Thyroid gland (tissue), 4 donors: ENCODE data around the gene L3MBTL4.

Source experiments
- POLR2A ChIP-seq, 2 donors: fragments of 450-650 bp; IDR thresholded peaks; one replicate each; pipeline ENCODE4 v1.6.1; 2017; ENCODE audit warnings: antibody characterized with exemption in 2 of 2, mild to moderate bottlenecking in 2 of 2, moderate library complexity in 1 of 2
- TF ChIP-seq, protein P1 (sequence below), 6 experiments: fragments of 200-600 bp in 3 of 6; fragments of 450-650 bp in 3 of 6; sonication (generic) in 3 of 6; IDR thresholded peaks; one replicate each; pipeline ENCODE4 v1.5.1; 2016 to 2019; ENCODE audit warnings: antibody characterized with exemption in 6 of 6, mild to moderate bottlenecking in 2 of 6, inconsistent platforms in 1 of 6, moderate library complexity in 1 of 6

DNA sequence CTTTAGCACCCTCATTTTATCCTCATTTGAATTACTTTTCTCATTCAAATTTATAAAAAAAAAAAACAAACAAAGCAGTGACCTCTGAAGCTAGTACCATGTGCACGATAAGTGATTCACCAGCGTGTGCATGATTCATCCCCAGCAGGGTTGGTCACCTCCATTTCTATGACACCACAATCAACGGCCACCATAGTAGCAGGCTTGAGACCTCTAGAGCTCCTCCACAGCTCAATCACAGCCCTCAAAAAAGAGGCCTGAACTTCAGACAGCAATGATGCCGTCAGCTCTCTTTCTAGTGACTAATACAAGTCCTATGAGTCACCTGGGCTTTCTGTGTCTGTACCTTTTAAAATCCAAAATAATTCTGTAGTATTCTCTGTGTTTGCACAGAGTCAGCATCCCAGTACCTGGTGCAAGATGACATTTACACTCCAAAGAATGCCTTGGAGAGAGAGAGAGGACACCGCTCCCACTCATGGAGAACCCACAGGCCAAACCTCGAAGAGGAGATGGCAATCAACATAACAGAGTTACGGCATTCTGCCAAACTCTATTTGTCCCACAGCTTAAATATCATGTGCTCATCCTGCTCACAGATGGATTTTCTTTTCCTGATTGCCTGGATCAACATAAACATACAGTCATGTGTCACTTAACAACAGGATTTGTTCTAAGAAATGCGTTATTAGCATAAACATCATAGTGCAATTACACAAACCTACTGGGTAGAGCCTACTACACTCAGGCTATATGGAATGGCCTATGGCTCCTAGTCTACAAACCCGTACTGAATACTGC lies 58.7 kb downstream of the L3MBTL4 start:
- TF ChIP-seq POLR2A (IDR thresholded peaks at IDR 0.05): no peak
- TF ChIP-seq, protein P1, sequence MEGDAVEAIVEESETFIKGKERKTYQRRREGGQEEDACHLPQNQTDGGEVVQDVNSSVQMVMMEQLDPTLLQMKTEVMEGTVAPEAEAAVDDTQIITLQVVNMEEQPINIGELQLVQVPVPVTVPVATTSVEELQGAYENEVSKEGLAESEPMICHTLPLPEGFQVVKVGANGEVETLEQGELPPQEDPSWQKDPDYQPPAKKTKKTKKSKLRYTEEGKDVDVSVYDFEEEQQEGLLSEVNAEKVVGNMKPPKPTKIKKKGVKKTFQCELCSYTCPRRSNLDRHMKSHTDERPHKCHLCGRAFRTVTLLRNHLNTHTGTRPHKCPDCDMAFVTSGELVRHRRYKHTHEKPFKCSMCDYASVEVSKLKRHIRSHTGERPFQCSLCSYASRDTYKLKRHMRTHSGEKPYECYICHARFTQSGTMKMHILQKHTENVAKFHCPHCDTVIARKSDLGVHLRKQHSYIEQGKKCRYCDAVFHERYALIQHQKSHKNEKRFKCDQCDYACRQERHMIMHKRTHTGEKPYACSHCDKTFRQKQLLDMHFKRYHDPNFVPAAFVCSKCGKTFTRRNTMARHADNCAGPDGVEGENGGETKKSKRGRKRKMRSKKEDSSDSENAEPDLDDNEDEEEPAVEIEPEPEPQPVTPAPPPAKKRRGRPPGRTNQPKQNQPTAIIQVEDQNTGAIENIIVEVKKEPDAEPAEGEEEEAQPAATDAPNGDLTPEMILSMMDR (IDR thresholded peaks at IDR 0.05): no peak
